ENCODE data around the gene PHOX2B.

The PHOX2B gene

GRCh38 chr4:41748571-41749475 lies at the start of gene PHOX2B:
PHOX2B (minus strand) TSS chr4:41748725; CDS start chr4:41748610, 115 bp downstream.
- DNase-seq (ENCODE audit: low spot score) = no peak

- no peak for DNase-seq (ENCODE audit: low spot score)
Measured at GRCh38 chr4:41797260-41797659, 48.7 kb upstream of the PHOX2B start.

- DNase-seq (ENCODE audit: low spot score) = no peak
Measured at GRCh38 chr4:41796545-41797210, 48.2 kb upstream of the PHOX2B start.

GRCh38 chr4:41795796-41796385 lies 47.4 kb upstream of the PHOX2B start:
- DNase-seq (ENCODE audit: low spot score) = no peak

- DNase-seq (ENCODE audit: low spot score) = no peak
Measured at GRCh38 chr4:41792166-41792565, 43.6 kb upstream of the PHOX2B start.

- no peak for DNase-seq (ENCODE audit: low spot score)
Measured at GRCh38 chr4:41791557-41791956, 43.0 kb upstream of the PHOX2B start.

- DNase-seq (ENCODE audit: low spot score) = no peak
Measured at GRCh38 chr4:41787931-41788330, 39.4 kb upstream of the PHOX2B start.

GRCh38 chr4:41785665-41786064 lies 37.1 kb upstream of the PHOX2B start:
- DNase-seq (ENCODE audit: low spot score) = no peak

- no peak for DNase-seq (ENCODE audit: low spot score)
Measured at GRCh38 chr4:41784191-41784979, 35.9 kb upstream of the PHOX2B start.

GRCh38 chr4:41776466-41776865 lies 27.9 kb upstream of the PHOX2B start:
- DNase-seq (ENCODE audit: low spot score) = no peak

- no peak for DNase-seq (ENCODE audit: low spot score)
Measured at GRCh38 chr4:41763729-41764128, 15.2 kb upstream of the PHOX2B start.

GRCh38 chr4:41758884-41759283 lies 10.4 kb upstream of the PHOX2B start:
- DNase-seq (ENCODE audit: low spot score) = no peak

GRCh38 chr4:41757521-41758156 lies 9.1 kb upstream of the PHOX2B start:
- DNase-seq (ENCODE audit: low spot score) = no peak

GRCh38 chr4:41753942-41754341 lies 5.4 kb upstream of the PHOX2B start:
- DNase-seq (ENCODE audit: low spot score) = no peak

GRCh38 chr4:41752081-41752836 lies 3.7 kb upstream of the PHOX2B start:
- DNase-seq (ENCODE audit: low spot score) = no peak

- peak; percentile 21 for DNase-seq (ENCODE audit: low spot score)
Measured at GRCh38 chr4:41751449-41752061, 3.0 kb upstream of the PHOX2B start.

- DNase-seq (ENCODE audit: low spot score) = no peak
Measured at GRCh38 chr4:41750626-41751448, 2.3 kb upstream of the PHOX2B start.

GRCh38 chr4:41750121-41750625 lies 1.6 kb upstream of the PHOX2B start:
- DNase-seq (ENCODE audit: low spot score) = no peak

GRCh38 chr4:41749631-41750039 lies 1.1 kb upstream of the PHOX2B start:
- DNase-seq (ENCODE audit: low spot score) = no peak

Measured in GM03348 (cell line).